H9 (cell line): ENCODE measurements around the gene ANKRD23. TPM values are rescaled to one million over a fixed set of nuclear protein-coding genes. Genes with fewer than 3 reads are reported as not detected.

Source experiments
- DNase-seq: peaks from one replicate; pipeline ENCODE4 v3.0.0-alpha.2; 2017
- H2AFZ ChIP-seq: one replicate; pipeline ENCODE4 v1.6.1; 2013; ENCODE audit warnings: mild to moderate bottlenecking, low read length, control low read depth, moderate library complexity
- H2AK5ac ChIP-seq: 2 replicates; pipeline ENCODE4 v1.6.1; 2013; ENCODE audit warnings: low read length, control low read depth, mixed read lengths; ENCODE audit not compliant: insufficient read length
- H2BK120ac ChIP-seq: one replicate; pipeline ENCODE4 v1.6.1; 2013; ENCODE audit warnings: low read depth, mild to moderate bottlenecking, low read length, control low read depth, inconsistent platforms; ENCODE audit not compliant: poor library complexity, severe bottlenecking
- H2BK12ac ChIP-seq: 2 replicates; pipeline ENCODE4 v1.6.1; 2013; ENCODE audit warnings: low read length, control low read depth, mixed read lengths, low read depth; ENCODE audit not compliant: insufficient read length
- H2BK15ac ChIP-seq: 2 replicates; pipeline ENCODE4 v1.6.1; 2013; ENCODE audit warnings: low read depth, low read length, control low read depth
- H2BK20ac ChIP-seq: one replicate; pipeline ENCODE4 v1.6.1; 2013; ENCODE audit warnings: low read depth, mild to moderate bottlenecking, low read length, control low read depth, inconsistent platforms; ENCODE audit not compliant: poor library complexity, severe bottlenecking
- H2BK5ac ChIP-seq: 2 replicates; pipeline ENCODE4 v1.6.1; 2013; ENCODE audit warnings: low read length, control low read depth, mixed read lengths; ENCODE audit not compliant: insufficient read length
- H3K14ac ChIP-seq: 2 replicates; pipeline ENCODE4 v1.6.1; 2013; ENCODE audit warnings: low read length, control low read depth; ENCODE audit not compliant: insufficient read depth
- H3K18ac ChIP-seq: 2 replicates; pipeline ENCODE4 v1.6.1; 2013; ENCODE audit warnings: low read depth, mild to moderate bottlenecking, mixed read lengths, low read length, control low read depth; ENCODE audit not compliant: insufficient read length
- H3K23ac ChIP-seq: 2 replicates; pipeline ENCODE4 v1.6.1; 2013; ENCODE audit warnings: low read length, control low read depth, mixed read lengths, low read depth; ENCODE audit not compliant: insufficient read length
- H3K23me2 ChIP-seq: 2 replicates; pipeline ENCODE4 v1.6.1; 2013; ENCODE audit warnings: low read depth, mild to moderate bottlenecking, mixed read lengths, low read length, control low read depth; ENCODE audit not compliant: insufficient read length, poor library complexity, severe bottlenecking
- H3K27ac ChIP-seq: 2 replicates; pipeline ENCODE4 v1.5.1; 2013; ENCODE audit warnings: low read length, control low read depth, mixed read lengths, low read depth; ENCODE audit not compliant: insufficient read length
- H3K27me3 ChIP-seq: 2 replicates; pipeline ENCODE4 v1.6.1; 2013; ENCODE audit warnings: low read length, control low read depth, inconsistent platforms; ENCODE audit not compliant: insufficient read depth
- H3K4ac ChIP-seq: 2 replicates; pipeline ENCODE4 v1.6.1; 2013; ENCODE audit warnings: low read depth, mild to moderate bottlenecking, control low read depth, inconsistent platforms, low read length, moderate library complexity
- H3K4me1 ChIP-seq: 2 replicates; pipeline ENCODE4 v1.6.1; 2013; ENCODE audit warnings: low read length, control low read depth, inconsistent platforms; ENCODE audit not compliant: insufficient read depth
- H3K4me2 ChIP-seq: 2 replicates; pipeline ENCODE4 v1.6.1; 2013; ENCODE audit warnings: low read length, control low read depth, mixed read lengths; ENCODE audit not compliant: insufficient read length, insufficient read depth
- H3K56ac ChIP-seq: 2 replicates; pipeline ENCODE4 v1.6.1; 2013; ENCODE audit warnings: low read depth, mild to moderate bottlenecking, mixed read lengths, low read length, control low read depth; ENCODE audit not compliant: insufficient read length
- H3K79me1 ChIP-seq: 2 replicates; pipeline ENCODE4 v1.6.1; 2013; ENCODE audit warnings: low read depth, mild to moderate bottlenecking, moderate library complexity, low read length, control low read depth, inconsistent platforms; ENCODE audit not compliant: insufficient read depth, poor library complexity, severe bottlenecking
- H3K79me2 ChIP-seq: 2 replicates; pipeline ENCODE4 v1.6.1; 2013; ENCODE audit warnings: low read length, control low read depth, inconsistent platforms; ENCODE audit not compliant: insufficient read depth
- H3K9ac ChIP-seq: 2 replicates; pipeline ENCODE4 v1.6.1; 2013; ENCODE audit warnings: low read length, control low read depth, mixed read lengths; ENCODE audit not compliant: insufficient read length; ENCODE audit errors: extremely low read depth
- H3K9me3 ChIP-seq: one replicate; pipeline ENCODE4 v1.6.1; 2013; ENCODE audit warnings: low read depth, low read length, inconsistent platforms; ENCODE audit not compliant: control insufficient read depth
- H3T11ph ChIP-seq: one replicate; pipeline ENCODE4 v1.6.1; 2013; ENCODE audit warnings: mild to moderate bottlenecking, low read length, control low read depth, inconsistent platforms
- H4K20me1 ChIP-seq: one replicate; pipeline ENCODE4 v1.6.1; 2013; ENCODE audit not compliant: control insufficient read depth, insufficient read length, insufficient read depth
- H4K5ac ChIP-seq: 2 replicates; pipeline ENCODE4 v1.6.1; 2013; ENCODE audit warnings: low read depth, mild to moderate bottlenecking, mixed read lengths, low read length, control low read depth; ENCODE audit not compliant: insufficient read length
- H4K8ac ChIP-seq: replicated peaks from 2 replicates; pipeline ENCODE4 v1.6.1; 2013; ENCODE audit warnings: low read length, control low read depth, mixed read lengths, low read depth; ENCODE audit not compliant: insufficient read length
- H4K91ac ChIP-seq: 2 replicates; pipeline ENCODE4 v1.6.1; 2013; ENCODE audit warnings: low read depth, mild to moderate bottlenecking, moderate library complexity, mixed read lengths, low read length, control low read depth; ENCODE audit not compliant: insufficient read length
- H3K27ac Mint-ChIP-seq, 3 experiments: 2 replicates in 2 of 3; 3 replicates in 1 of 3; pipeline ENCODE4 v1.8.0; 2020 to 2021; ENCODE audit warnings: mixed read lengths in 3 of 3, mild to moderate bottlenecking in 1 of 3, moderate library complexity in 1 of 3
- H3K27me3 Mint-ChIP-seq: 2 replicates; pipeline ENCODE4 v1.8.0; 2021; ENCODE audit warnings: low read depth, mild to moderate bottlenecking, moderate library complexity, mixed read lengths
- H3K36me3 Mint-ChIP-seq, 3 experiments: 2 replicates in 2 of 3; 3 replicates in 1 of 3; pipeline ENCODE4 v1.8.0; 2020 to 2021; ENCODE audit warnings: low read depth in 3 of 3, mixed read lengths in 3 of 3; ENCODE audit not compliant: insufficient read depth in 1 of 3
- H3K4me1 Mint-ChIP-seq, 2 experiments: 2 replicates each; pipeline ENCODE4 v1.8.0; 2020; ENCODE audit warnings: mixed read lengths in 2 of 2
- H3K4me3 Mint-ChIP-seq, 2 experiments: 2 replicates in 1 of 2; 3 replicates in 1 of 2; pipeline ENCODE4 v1.8.0; 2020 to 2021; ENCODE audit warnings: mild to moderate bottlenecking in 2 of 2, mixed read lengths in 2 of 2, moderate library complexity in 1 of 2
- H3K9me3 Mint-ChIP-seq, 2 experiments: 2 replicates in 1 of 2; 3 replicates in 1 of 2; pipeline ENCODE4 v1.8.0; 2020; ENCODE audit warnings: mild to moderate bottlenecking in 2 of 2, mixed read lengths in 2 of 2, moderate library complexity in 1 of 2
- CTCF ChIP-seq: fragments of 200-600 bp; sonication (generic); conservative IDR thresholded peaks from 3 replicates; pipeline ENCODE4 v1.8.0; 2021; ENCODE audit warnings: antibody characterized with exemption, mild to moderate bottlenecking
- WGBS: extraction: QIAGEN DNeasy Blood & Tissue Kit; methylation state at CpG from one replicate; pipeline ENCODE4 v1.1.7; 2013; ENCODE audit warnings: missing lambda C conversion rate, low lambda C conversion rate, mixed read lengths; ENCODE audit not compliant: insufficient read length; ENCODE audit errors: extremely low coverage; 5-methylcytosine and 5-hydroxymethylcytosine counted together
- total RNA-seq: library from RNA; stranded (reverse); gene quantifications from 2 replicates; pipeline ENCODE4 v1.2.1, GENCODE V29; 2021

Gene ANKRD23
- total RNA-seq, 1 experiment from 2014 or later, result 2.4 TPM

DNA sequence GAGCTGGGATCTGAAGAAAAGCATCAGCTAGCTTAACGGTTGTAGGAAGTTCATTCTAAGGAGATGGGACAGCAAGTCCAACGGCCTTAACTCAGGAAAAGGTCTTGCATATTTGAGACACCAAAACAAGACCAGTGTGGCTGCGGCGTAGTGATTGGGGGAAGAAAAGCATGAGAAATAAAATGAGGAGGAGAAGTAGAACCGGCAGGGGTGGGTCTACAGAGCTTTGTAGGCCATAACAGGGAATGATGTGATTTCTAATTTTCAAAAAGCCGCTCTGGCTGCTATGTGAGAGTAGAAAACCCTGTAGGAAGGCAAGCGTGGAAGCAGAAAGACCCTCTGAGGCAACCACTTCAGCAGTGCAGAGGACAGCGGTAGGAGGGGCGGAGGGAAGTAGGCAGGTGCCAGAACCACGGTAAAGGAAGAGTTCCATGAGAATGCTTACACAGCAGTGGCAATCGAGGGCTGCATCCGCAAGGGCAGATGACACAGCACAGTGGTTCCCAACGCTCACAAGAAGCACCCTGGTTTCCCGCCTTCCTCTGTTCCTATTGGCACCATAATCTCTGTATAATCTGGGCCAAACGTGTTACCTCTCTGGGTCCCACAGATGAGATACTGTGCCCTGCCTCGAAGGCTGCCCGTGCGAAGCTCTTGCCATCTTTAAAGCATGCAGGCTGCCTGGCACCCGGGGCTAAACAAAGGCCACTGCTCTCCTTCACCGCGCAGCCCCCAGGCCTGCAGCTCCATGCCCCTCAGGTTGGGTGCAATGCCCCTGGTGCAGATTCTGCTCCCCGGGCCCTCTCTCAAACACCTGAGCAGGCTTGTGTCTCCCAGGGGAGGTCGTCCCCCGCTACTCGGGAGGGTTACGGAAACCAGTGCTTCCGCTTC is 13.2 kb upstream of the ANKRD23 start:
- H3K56ac ChIP-seq, result no peak overlapping the region
- DNase-seq, result peak; percentile 58
- H3K27me3 ChIP-seq, result no peaks in the 10 kb centered on the region
- H2BK15ac ChIP-seq, result no peak overlapping the region
- no peak overlapping the region for H3K27ac ChIP-seq
- no peak overlapping the region for H4K8ac ChIP-seq
- Mint-ChIP-seq H3K4me1 (peaks cover 22 to 24% of the 10 kb centered on the region in 2 experiments), H3K27me3 (no peaks in the 10 kb centered on the region; the same call in 1 of the 2 replicates), H3K4me3 (peak overlapping the region; percentile 78 to 89), H3K27ac (peak overlapping the region in 2 of 3 experiments; percentile 2 to 67; a peak in 2 of 7 replicates), H3K36me3 (peaks cover 18 to 49% (median 40%) of the 10 kb centered on the region in 3 experiments), H3K9me3 (no peaks in the 10 kb centered on the region)
- no peak overlapping the region for H3K4ac ChIP-seq
- H2BK20ac ChIP-seq, result no peak overlapping the region
- peak overlapping the region; percentile 3 for H3K9ac ChIP-seq
- no peak for TF ChIP-seq CTCF
- H3T11ph ChIP-seq, result no peak overlapping the region
- no peaks in the 10 kb centered on the region for H3K9me3 ChIP-seq
- peaks cover 6% of the 10 kb centered on the region for H3K23me2 ChIP-seq
- H2BK12ac ChIP-seq, result no peak overlapping the region
- H2BK5ac ChIP-seq, result no peak overlapping the region
- H3K4me1 ChIP-seq, result no peaks in the 10 kb centered on the region; the same call in 1 of the 2 replicates
- H3K18ac ChIP-seq, result no peak overlapping the region
- H3K79me2 ChIP-seq, result peaks cover 2% of the 10 kb centered on the region; the same call in 1 of the 2 replicates
- H3K4me2 ChIP-seq, result peak overlapping the region; percentile 55
- no CpG with 5 or more reads among the region's 27 CpGs for WGBS
- H3K14ac ChIP-seq, result no peak overlapping the region; the same call in 1 of the 2 replicates
- H3K79me1 ChIP-seq, result no peaks in the 10 kb centered on the region
- H2AK5ac ChIP-seq, result no peak overlapping the region
- H4K5ac ChIP-seq, result no peak overlapping the region
- H2AFZ ChIP-seq, result no peak overlapping the region
- H3K23ac ChIP-seq, result no peak overlapping the region
- H4K20me1 ChIP-seq, result peaks cover 2% of the 10 kb centered on the region
- no peak overlapping the region for H2BK120ac ChIP-seq
- H4K91ac ChIP-seq, result no peak overlapping the region
